GM12878 (cell line): ENCODE results near the gene DEFB126. TPM values are rescaled to one million over a fixed set of nuclear protein-coding genes. Genes with fewer than 3 reads are reported as not detected.

Experiments used
- polyA plus RNA-seq, 11 experiments: library from polyadenylated mRNA; depleted of rRNA in 4 of 11; unstranded in 6 of 11; stranded (reverse) in 5 of 11; fragments of >200 nt; fragmentation: Nextera tagmentation in 4 of 11; fragmentation: Illumina TruSeq in 1 of 11; extraction: Ambion mirVana in 4 of 11; extraction: Trizol in 1 of 11; gene quantifications; 1 replicate in 1 of 11; 2 replicates in 10 of 11; pipeline versions ENCODE4 v1.2.1 to v1.2.3, GENCODE V29; 2011 to 2016; ENCODE audit warnings: inconsistent platforms in 2 of 11, missing spikeins in 2 of 11, low read depth in 1 of 11
- total RNA-seq, 4 experiments: library from RNA; depleted of rRNA in 3 of 4; stranded (reverse); fragments of >200 nt in 3 of 4; fragmentation: Illumina TruSeq in 1 of 4; extraction: Trizol in 1 of 4; gene quantifications; 2 replicates each; pipeline versions ENCODE4 v1.2.1 to v1.2.3, GENCODE V29; 2013 to 2021

Gene DEFB126
- total and polyA plus RNA-seq, 10 of the 15 experiments (the other 5 are each of a cell fraction or from before 2014, with no cell fraction given), result not detected

Other genes with a start within 250 kb of the DEFB126 start
Only the 7 nearest of the 10 such genes appear.
- gene DEFB125, start 54.9 kb upstream of the DEFB126 start, total RNA-seq (2014; rRNA removed), result not detected in 2 replicates
- not detected in 2 replicates for gene DEFB125, start 54.9 kb upstream of the DEFB126 start, total RNA-seq (2014; rRNA removed; fragmentation: Illumina TruSeq; extraction: Trizol)
- gene DEFB125, start 54.9 kb upstream of the DEFB126 start, total RNA-seq (2021), result not detected in 2 replicates
- gene DEFB125, start 54.9 kb upstream of the DEFB126 start, polyA plus RNA-seq (2011; rRNA removed), result not detected in 2 replicates
- not detected in 2 replicates for gene DEFB125, start 54.9 kb upstream of the DEFB126 start, polyA plus RNA-seq (2014; fragmentation: Illumina TruSeq; extraction: Trizol)
- gene DEFB125, start 54.9 kb upstream of the DEFB126 start, polyA plus RNA-seq (2014; fragmentation: Nextera tagmentation; extraction: Ambion mirVana), result not detected
- gene DEFB125, start 54.9 kb upstream of the DEFB126 start, polyA plus RNA-seq (2014; rRNA removed), result not detected in 2 replicates
- not detected for gene DEFB125, start 54.9 kb upstream of the DEFB126 start, polyA plus RNA-seq (2016; fragmentation: Nextera tagmentation; extraction: Ambion mirVana)
- gene DEFB127, start 14.9 kb downstream of the DEFB126 start, total RNA-seq (2014; rRNA removed), result not detected in 2 replicates
- gene DEFB127, start 14.9 kb downstream of the DEFB126 start, total RNA-seq (2014; rRNA removed; fragmentation: Illumina TruSeq; extraction: Trizol), result not detected in 2 replicates
- not detected in 2 replicates for gene DEFB127, start 14.9 kb downstream of the DEFB126 start, total RNA-seq (2021)
- gene DEFB127, start 14.9 kb downstream of the DEFB126 start, polyA plus RNA-seq (2011; rRNA removed), result not detected in 2 replicates
- not detected in 2 replicates for gene DEFB127, start 14.9 kb downstream of the DEFB126 start, polyA plus RNA-seq (2014; fragmentation: Illumina TruSeq; extraction: Trizol)
- not detected for gene DEFB127, start 14.9 kb downstream of the DEFB126 start, polyA plus RNA-seq (2014; fragmentation: Nextera tagmentation; extraction: Ambion mirVana)
- not detected in 2 replicates for gene DEFB127, start 14.9 kb downstream of the DEFB126 start, polyA plus RNA-seq (2014; rRNA removed)
- not detected for gene DEFB127, start 14.9 kb downstream of the DEFB126 start, polyA plus RNA-seq (2016; fragmentation: Nextera tagmentation; extraction: Ambion mirVana)
- gene DEFB128, start 47.1 kb downstream of the DEFB126 start, total RNA-seq (2014; rRNA removed), result not detected in 2 replicates
- gene DEFB128, start 47.1 kb downstream of the DEFB126 start, total RNA-seq (2014; rRNA removed; fragmentation: Illumina TruSeq; extraction: Trizol), result not detected in 2 replicates
- gene DEFB128, start 47.1 kb downstream of the DEFB126 start, total RNA-seq (2021), result not detected in 2 replicates
- not detected in 2 replicates for gene DEFB128, start 47.1 kb downstream of the DEFB126 start, polyA plus RNA-seq (2011; rRNA removed)
- gene DEFB128, start 47.1 kb downstream of the DEFB126 start, polyA plus RNA-seq (2014; fragmentation: Illumina TruSeq; extraction: Trizol), result not detected in 2 replicates
- not detected for gene DEFB128, start 47.1 kb downstream of the DEFB126 start, polyA plus RNA-seq (2014; fragmentation: Nextera tagmentation; extraction: Ambion mirVana)
- not detected in 2 replicates for gene DEFB128, start 47.1 kb downstream of the DEFB126 start, polyA plus RNA-seq (2014; rRNA removed)
- not detected for gene DEFB128, start 47.1 kb downstream of the DEFB126 start, polyA plus RNA-seq (2016; fragmentation: Nextera tagmentation; extraction: Ambion mirVana)
- not detected in 2 replicates for gene DEFB129, start 84.7 kb downstream of the DEFB126 start, total RNA-seq (2014; rRNA removed)
- gene DEFB129, start 84.7 kb downstream of the DEFB126 start, total RNA-seq (2014; rRNA removed; fragmentation: Illumina TruSeq; extraction: Trizol), result not detected in 2 replicates
- not detected in 2 replicates for gene DEFB129, start 84.7 kb downstream of the DEFB126 start, total RNA-seq (2021)
- gene DEFB129, start 84.7 kb downstream of the DEFB126 start, polyA plus RNA-seq (2011; rRNA removed), result not detected in 2 replicates
- not detected in 2 replicates for gene DEFB129, start 84.7 kb downstream of the DEFB126 start, polyA plus RNA-seq (2014; fragmentation: Illumina TruSeq; extraction: Trizol)
- gene DEFB129, start 84.7 kb downstream of the DEFB126 start, polyA plus RNA-seq (2014; fragmentation: Nextera tagmentation; extraction: Ambion mirVana), result not detected
- gene DEFB129, start 84.7 kb downstream of the DEFB126 start, polyA plus RNA-seq (2014; rRNA removed), result not detected in 2 replicates
- not detected for gene DEFB129, start 84.7 kb downstream of the DEFB126 start, polyA plus RNA-seq (2016; fragmentation: Nextera tagmentation; extraction: Ambion mirVana)
- gene DEFB132, start 115.1 kb downstream of the DEFB126 start, total RNA-seq (2014; rRNA removed), result not detected in 2 replicates
- gene DEFB132, start 115.1 kb downstream of the DEFB126 start, total RNA-seq (2014; rRNA removed; fragmentation: Illumina TruSeq; extraction: Trizol), result not detected in 2 replicates
- gene DEFB132, start 115.1 kb downstream of the DEFB126 start, total RNA-seq (2021), result not detected in 2 replicates
- not detected in 2 replicates for gene DEFB132, start 115.1 kb downstream of the DEFB126 start, polyA plus RNA-seq (2011; rRNA removed)
- not detected in 2 replicates for gene DEFB132, start 115.1 kb downstream of the DEFB126 start, polyA plus RNA-seq (2014; fragmentation: Illumina TruSeq; extraction: Trizol)
- not detected for gene DEFB132, start 115.1 kb downstream of the DEFB126 start, polyA plus RNA-seq (2014; fragmentation: Nextera tagmentation; extraction: Ambion mirVana)
- not detected in 2 replicates for gene DEFB132, start 115.1 kb downstream of the DEFB126 start, polyA plus RNA-seq (2014; rRNA removed)
- not detected for gene DEFB132, start 115.1 kb downstream of the DEFB126 start, polyA plus RNA-seq (2016; fragmentation: Nextera tagmentation; extraction: Ambion mirVana)
- 1.0 and 1.4 TPM in 2 replicates for gene C20orf96, start 148.2 kb downstream of the DEFB126 start, total RNA-seq (2014; rRNA removed)
- gene C20orf96, start 148.2 kb downstream of the DEFB126 start, total RNA-seq (2014; rRNA removed; fragmentation: Illumina TruSeq; extraction: Trizol), result 1.4 and 1.8 TPM in 2 replicates
- 7.4 and 8.4 TPM in 2 replicates for gene C20orf96, start 148.2 kb downstream of the DEFB126 start, total RNA-seq (2021)
- gene C20orf96, start 148.2 kb downstream of the DEFB126 start, polyA plus RNA-seq (2011; rRNA removed), result 3.2 and 4.3 TPM in 2 replicates
- gene C20orf96, start 148.2 kb downstream of the DEFB126 start, polyA plus RNA-seq (2014; fragmentation: Illumina TruSeq; extraction: Trizol), result 5.5 and 8.0 TPM in 2 replicates
- gene C20orf96, start 148.2 kb downstream of the DEFB126 start, polyA plus RNA-seq (2014; fragmentation: Nextera tagmentation; extraction: Ambion mirVana), result 1 to 10 TPM; 2.3 to 2.4 TPM
- 8.6 and 9.0 TPM in 2 replicates for gene C20orf96, start 148.2 kb downstream of the DEFB126 start, polyA plus RNA-seq (2014; rRNA removed)
- 1 to 10 TPM; 7.5 to 7.9 TPM for gene C20orf96, start 148.2 kb downstream of the DEFB126 start, polyA plus RNA-seq (2016; fragmentation: Nextera tagmentation; extraction: Ambion mirVana)
- 36.1 TPM in 2 replicates for gene ZCCHC3, start 155.0 kb downstream of the DEFB126 start, total RNA-seq (2014; rRNA removed)
- gene ZCCHC3, start 155.0 kb downstream of the DEFB126 start, total RNA-seq (2014; rRNA removed; fragmentation: Illumina TruSeq; extraction: Trizol), result 13.8 and 15.3 TPM in 2 replicates
- 31.9 and 32.8 TPM in 2 replicates for gene ZCCHC3, start 155.0 kb downstream of the DEFB126 start, total RNA-seq (2021)
- gene ZCCHC3, start 155.0 kb downstream of the DEFB126 start, polyA plus RNA-seq (2011; rRNA removed), result 31.3 and 33.1 TPM in 2 replicates
- 20.2 and 21.9 TPM in 2 replicates for gene ZCCHC3, start 155.0 kb downstream of the DEFB126 start, polyA plus RNA-seq (2014; fragmentation: Illumina TruSeq; extraction: Trizol)
- gene ZCCHC3, start 155.0 kb downstream of the DEFB126 start, polyA plus RNA-seq (2014; fragmentation: Nextera tagmentation; extraction: Ambion mirVana), result 10 to 100 TPM in 1 of 2 experiments, 1 to 10 TPM in 1; 5.3 to 10.8 TPM
- gene ZCCHC3, start 155.0 kb downstream of the DEFB126 start, polyA plus RNA-seq (2014; rRNA removed), result 32.1 and 33.5 TPM in 2 replicates
- gene ZCCHC3, start 155.0 kb downstream of the DEFB126 start, polyA plus RNA-seq (2016; fragmentation: Nextera tagmentation; extraction: Ambion mirVana), result 10 to 100 TPM in 1 of 2 experiments, 1 to 10 TPM in 1; 7.7 to 14.1 TPM